Body of pancreas (tissue), 4 donors: ENCODE data around the gene USH2A. TPM values are rescaled to one million over a fixed set of nuclear protein-coding genes. Genes with fewer than 3 reads are reported as not detected.

ENCODE experiments used
- ATAC-seq: fragments of 150-250 bp; one replicate; pipeline ENCODE4 v1.9.1; 2016
- DNase-seq, 4 donors: peaks; one replicate each; pipeline ENCODE4 v3.0.0-alpha.2; 2019
- H3K27ac ChIP-seq, 4 donors: fragments of 200-600 bp; sonication (generic); 1 replicate in 3 of 4; 2 replicates in 1 of 4; pipeline versions ENCODE4 v1.5.1 to v1.6.1; 2016 to 2019; ENCODE audit warnings: mild to moderate bottlenecking in 1 of 4, mixed read lengths in 1 of 4, moderate library complexity in 1 of 4
- H3K27me3 ChIP-seq, 2 donors: fragments of 200-600 bp; sonication (generic); one replicate each; pipeline ENCODE4 v1.6.0; 2016; ENCODE audit warnings: mild to moderate bottlenecking in 1 of 2
- H3K36me3 ChIP-seq, 2 donors: fragments of 200-600 bp; sonication (generic); replicated peaks in 1 of 2; 2 replicates each; pipeline ENCODE4 v1.5.1; 2016; ENCODE audit warnings: low read depth in 2 of 2; ENCODE audit not compliant: insufficient read depth in 1 of 2
- H3K4me1 ChIP-seq: fragments of 200-600 bp; sonication (generic); one replicate; pipeline ENCODE4 v1.6.0; 2016
- H3K4me3 ChIP-seq, 2 donors: fragments of 200-600 bp; sonication (generic); 1 replicate in 1 of 2; 2 replicates in 1 of 2; pipeline ENCODE4 v1.5.1; 2016 to 2019
- H3K9me3 ChIP-seq, 3 donors: fragments of 200-600 bp; sonication (generic); 1 replicate in 2 of 3; 2 replicates in 1 of 3; pipeline ENCODE4 v1.5.1; 2016
- POLR2A ChIP-seq, 3 donors: fragments of 450-650 bp; IDR thresholded peaks; one replicate each; pipeline ENCODE4 v1.6.1; 2016; ENCODE audit warnings: antibody characterized with exemption in 3 of 3, mild to moderate bottlenecking in 2 of 3
- WGBS, 2 donors: methylation state at CpG; one replicate each; pipeline ENCODE4 v1.1.5; 2017; 5-methylcytosine and 5-hydroxymethylcytosine counted together
- intact Hi-C: fragments of 100-400 bp; cut with DNase I; formaldehyde crosslinking; loops from one replicate; pipeline ENCODE4 v1.15.1; 2023
- total RNA-seq, 2 donors: library from RNA; depleted of rRNA; stranded (reverse); fragments of >200 nt; gene quantifications; one replicate each; pipeline ENCODE4 v1.1.0, GENCODE V29; 2016
- TF ChIP-seq, protein P1 (sequence below), 7 experiments: fragments of 450-650 bp in 4 of 7; fragments of 200-600 bp in 3 of 7; sonication (generic) in 3 of 7; IDR thresholded peaks; one replicate each; pipeline ENCODE4 v1.5.1; 2016 to 2019; ENCODE audit warnings: antibody characterized with exemption in 7 of 7

The USH2A gene
- total RNA-seq, 2 donors from 2014 or later = 0.26 to 0.33 TPM

DNA sequence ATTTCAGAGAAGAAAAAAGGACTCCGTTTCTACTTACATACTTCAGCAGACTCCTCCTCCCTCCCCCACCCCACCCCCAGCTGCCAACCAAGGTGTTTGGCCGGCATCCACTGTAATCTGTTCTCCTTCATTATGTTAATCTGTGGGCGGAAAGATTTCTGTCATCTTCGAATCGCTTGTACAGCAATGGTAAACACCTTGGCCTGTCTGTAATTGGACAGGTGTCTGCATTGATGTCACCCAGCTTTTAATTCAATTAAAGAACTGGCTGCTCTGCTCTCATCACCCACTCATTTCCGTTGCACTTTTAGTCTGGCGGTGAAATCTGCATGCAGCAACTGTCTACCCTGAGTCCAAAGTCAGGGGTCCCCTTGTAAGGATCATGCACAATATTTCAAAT is 368.6 kb downstream of the USH2A start:
- DNase-seq (no peak), ATAC-seq (no peak)
- WGBS, 2 donors = 31 to 33% methylated on average over 7 of the region's 7 CpGs
- intact Hi-C loops = no loop called here
- Histone ChIP-seq H3K9me3 (no peaks in the 10 kb centered on the region), H3K27me3 (no peaks in the 10 kb centered on the region), H3K4me3 (no peak overlapping the region), H3K27ac (no peak overlapping the region), H3K36me3 (no peaks in the 10 kb centered on the region), H3K4me1 (peaks cover 6% of the 10 kb centered on the region)
- TF ChIP-seq, protein P1, sequence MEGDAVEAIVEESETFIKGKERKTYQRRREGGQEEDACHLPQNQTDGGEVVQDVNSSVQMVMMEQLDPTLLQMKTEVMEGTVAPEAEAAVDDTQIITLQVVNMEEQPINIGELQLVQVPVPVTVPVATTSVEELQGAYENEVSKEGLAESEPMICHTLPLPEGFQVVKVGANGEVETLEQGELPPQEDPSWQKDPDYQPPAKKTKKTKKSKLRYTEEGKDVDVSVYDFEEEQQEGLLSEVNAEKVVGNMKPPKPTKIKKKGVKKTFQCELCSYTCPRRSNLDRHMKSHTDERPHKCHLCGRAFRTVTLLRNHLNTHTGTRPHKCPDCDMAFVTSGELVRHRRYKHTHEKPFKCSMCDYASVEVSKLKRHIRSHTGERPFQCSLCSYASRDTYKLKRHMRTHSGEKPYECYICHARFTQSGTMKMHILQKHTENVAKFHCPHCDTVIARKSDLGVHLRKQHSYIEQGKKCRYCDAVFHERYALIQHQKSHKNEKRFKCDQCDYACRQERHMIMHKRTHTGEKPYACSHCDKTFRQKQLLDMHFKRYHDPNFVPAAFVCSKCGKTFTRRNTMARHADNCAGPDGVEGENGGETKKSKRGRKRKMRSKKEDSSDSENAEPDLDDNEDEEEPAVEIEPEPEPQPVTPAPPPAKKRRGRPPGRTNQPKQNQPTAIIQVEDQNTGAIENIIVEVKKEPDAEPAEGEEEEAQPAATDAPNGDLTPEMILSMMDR (IDR thresholded peaks at IDR 0.05) = no peak
- TF ChIP-seq POLR2A (IDR thresholded peaks at IDR 0.05) = no peak

- DNase-seq (no peak), ATAC-seq (no peak)
- Histone ChIP-seq H3K27ac (no peak overlapping the region), H3K4me1 (peaks cover 6% of the 10 kb centered on the region), H3K4me3 (no peak overlapping the region), H3K9me3 (no peaks in the 10 kb centered on the region), H3K36me3 (no peaks in the 10 kb centered on the region), H3K27me3 (no peaks in the 10 kb centered on the region)
- intact Hi-C loops = no loop called here
- TF ChIP-seq, protein P1 (IDR thresholded peaks at IDR 0.05) = no peak
- TF ChIP-seq POLR2A (IDR thresholded peaks at IDR 0.05) = no peak
- 56 to 68% methylated on average over 3 of the region's 3 CpGs for WGBS, 2 donors
Observed at GRCh38 chr1:216051071-216051470, 372.2 kb downstream of the USH2A start.

DNA sequence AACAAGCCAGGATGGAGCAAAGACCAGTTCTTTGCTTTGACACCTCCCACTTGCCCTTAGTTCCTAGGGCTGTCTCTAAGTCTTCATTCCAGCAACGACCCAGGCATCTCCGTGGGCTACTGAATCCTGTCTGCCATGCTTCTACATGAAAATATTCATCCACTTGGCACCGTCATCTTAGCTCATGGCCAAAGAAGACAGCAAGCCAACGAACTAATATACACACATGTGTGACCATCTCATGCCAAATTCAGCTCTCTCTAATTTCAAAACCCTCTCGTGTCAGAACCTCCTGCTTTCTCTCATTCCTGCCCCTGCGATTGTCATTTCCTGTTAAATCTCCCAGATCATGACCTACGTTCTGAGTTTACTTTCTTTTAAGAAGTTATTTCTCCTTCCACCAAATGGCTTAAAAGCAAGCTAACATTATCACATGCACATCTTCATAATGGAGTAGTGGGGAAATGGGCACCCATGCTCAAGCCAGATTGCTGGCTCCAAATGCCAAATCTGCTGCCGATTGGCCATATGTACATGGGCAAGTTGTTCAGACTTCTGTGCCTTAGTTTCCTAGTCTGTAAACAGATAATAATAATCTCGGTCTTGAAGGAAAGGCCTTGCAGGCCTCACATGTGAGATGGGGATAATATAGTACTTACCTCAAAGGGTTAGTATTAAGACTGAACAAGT is 373.4 kb downstream of the USH2A start:
- WGBS, 2 donors = 62 to 66% methylated on average over 9 of the region's 9 CpGs
- Histone ChIP-seq H3K4me1 (peaks cover 6% of the 10 kb centered on the region), H3K27me3 (no peaks in the 10 kb centered on the region), H3K4me3 (no peak overlapping the region), H3K9me3 (no peaks in the 10 kb centered on the region), H3K36me3 (no peaks in the 10 kb centered on the region), H3K27ac (no peak overlapping the region)
- TF ChIP-seq, protein P1 (IDR thresholded peaks at IDR 0.05) = no peak
- TF ChIP-seq POLR2A (IDR thresholded peaks at IDR 0.05) = no peak
- ATAC-seq (no peak), DNase-seq (no peak)
- intact Hi-C loops = no loop called here

GRCh38 chr1:216047811-216048572 is 375.3 kb downstream of the USH2A start:
- Histone ChIP-seq H3K9me3 (no peaks in the 10 kb centered on the region), H3K4me1 (no peaks in the 10 kb centered on the region), H3K36me3 (no peaks in the 10 kb centered on the region), H3K27me3 (no peaks in the 10 kb centered on the region), H3K27ac (no peak overlapping the region), H3K4me3 (no peak overlapping the region)
- TF ChIP-seq, protein P1 (IDR thresholded peaks at IDR 0.05) = no peak
- TF ChIP-seq POLR2A (IDR thresholded peaks at IDR 0.05) = no peak
- DNase-seq = no peak
- intact Hi-C loops = no loop called here
- ATAC-seq = no peak
- 58 to 64% methylated on average over 3 of the region's 3 CpGs for WGBS, 2 donors
